T-helper 17 cell (primary cell): Measurements from ENCODE around the gene TMEM212. TPM values are rescaled to one million over a fixed set of nuclear protein-coding genes. Genes with fewer than 3 reads are reported as not detected.

Experiments
- ATAC-seq: fragments of 150-1000 bp; cut with Tn5 transposase; 2 replicates; pipeline ENCODE4 v1.10.0; 2021; ENCODE audit warnings: mild to moderate bottlenecking, moderate library complexity
- DNase-seq, 3 donors: peaks; one replicate each; pipeline versions ENCODE4 v3.0.0 to v3.0.0-alpha.2; 2020 to 2021
- H3K9me3 ChIP-seq: one replicate; pipeline ENCODE4 v1.7.0; 2013; ENCODE audit warnings: low read length, mild to moderate bottlenecking; ENCODE audit not compliant: control insufficient read depth, poor library complexity, severe bottlenecking
- H3K27ac Mint-ChIP-seq: one replicate; pipeline ENCODE4 v1.8.0; 2022; ENCODE audit warnings: mild to moderate bottlenecking, moderate library complexity, mixed read lengths
- H3K27me3 Mint-ChIP-seq: one replicate; pipeline ENCODE4 v1.8.0; 2022; ENCODE audit warnings: mixed read lengths
- H3K36me3 Mint-ChIP-seq: one replicate; pipeline ENCODE4 v1.8.0; 2022; ENCODE audit warnings: low read depth, mixed read lengths
- H3K4me1 Mint-ChIP-seq: one replicate; pipeline ENCODE4 v1.8.0; 2022; ENCODE audit warnings: mild to moderate bottlenecking, mixed read lengths
- H3K4me3 Mint-ChIP-seq: one replicate; pipeline ENCODE4 v1.8.0; 2022; ENCODE audit warnings: mild to moderate bottlenecking, moderate library complexity, mixed read lengths
- total RNA-seq, 4 donors: library from RNA in 2 of 4; stranded (reverse) in 2 of 4; gene quantifications; one replicate each; pipeline ENCODE4 v1.2.3 and lab custom pipeline; 2022 to 2026

The TMEM212 gene
- total RNA-seq, 2 donors from 2014 or later = not detected

DNA sequence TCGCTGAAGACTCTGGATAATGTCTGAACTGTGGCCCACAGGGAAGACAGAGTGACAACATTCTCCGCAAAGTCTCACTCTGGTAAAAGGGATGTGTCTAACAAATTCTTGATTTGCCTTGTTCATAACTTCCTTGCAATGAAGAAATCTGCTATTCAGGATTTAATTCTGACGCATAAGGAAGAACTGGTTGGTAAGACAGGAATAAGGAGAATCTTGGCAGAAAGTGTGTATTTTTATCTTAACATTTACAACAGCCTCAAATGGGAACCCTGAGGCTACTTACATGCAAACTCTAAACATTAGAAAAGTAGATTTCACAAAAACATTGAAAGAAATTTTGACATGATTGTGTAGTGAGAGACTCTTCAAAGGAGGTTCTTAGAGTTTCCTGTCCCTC lies 22.1 kb upstream of the TMEM212 start:
- Mint-ChIP-seq H3K4me1 (peaks cover 12% of the 10 kb centered on the region), H3K36me3 (no peaks in the 10 kb centered on the region), H3K4me3 (peak overlapping the region; percentile 19), H3K27me3 (no peaks in the 10 kb centered on the region), H3K27ac (peak overlapping the region; percentile 22)
- no peak for DNase-seq
- no peaks in the 10 kb centered on the region for H3K9me3 ChIP-seq
- no peak for ATAC-seq

DNA sequence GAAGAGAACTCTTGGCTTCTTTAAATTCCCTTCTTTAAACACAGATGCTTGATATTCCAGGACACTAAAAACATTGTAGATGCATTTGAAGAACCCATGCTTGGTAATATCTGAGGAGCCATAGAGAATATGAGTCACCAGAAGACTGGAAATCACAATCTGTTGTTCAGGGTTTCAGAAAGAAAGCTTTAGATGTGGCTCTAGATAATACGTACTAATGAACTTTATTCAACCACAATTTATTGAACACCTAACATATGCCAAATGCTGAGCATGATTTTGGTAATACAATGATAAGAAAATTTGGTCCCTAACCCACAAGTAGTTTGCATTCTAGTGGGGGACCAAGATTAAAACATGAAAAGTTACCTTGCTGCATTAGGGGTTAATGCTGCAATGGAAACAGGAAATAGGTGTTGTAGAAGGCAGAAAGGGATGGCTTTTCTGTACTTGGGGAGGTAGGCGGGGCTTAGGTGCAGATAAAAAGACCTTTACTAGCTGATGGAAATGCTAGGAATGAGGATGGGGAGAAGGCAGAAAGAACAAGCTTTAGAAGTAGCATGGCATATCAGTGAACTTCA lies 21.3 kb upstream of the TMEM212 start:
- ATAC-seq (no peak), DNase-seq (no peak)
- Mint-ChIP-seq H3K4me1 (peaks cover 17% of the 10 kb centered on the region), H3K4me3 (no peak overlapping the region), H3K27ac (peak overlapping the region; percentile 22), H3K36me3 (no peaks in the 10 kb centered on the region), H3K27me3 (no peaks in the 10 kb centered on the region)
- H3K9me3 ChIP-seq = no peaks in the 10 kb centered on the region

DNA sequence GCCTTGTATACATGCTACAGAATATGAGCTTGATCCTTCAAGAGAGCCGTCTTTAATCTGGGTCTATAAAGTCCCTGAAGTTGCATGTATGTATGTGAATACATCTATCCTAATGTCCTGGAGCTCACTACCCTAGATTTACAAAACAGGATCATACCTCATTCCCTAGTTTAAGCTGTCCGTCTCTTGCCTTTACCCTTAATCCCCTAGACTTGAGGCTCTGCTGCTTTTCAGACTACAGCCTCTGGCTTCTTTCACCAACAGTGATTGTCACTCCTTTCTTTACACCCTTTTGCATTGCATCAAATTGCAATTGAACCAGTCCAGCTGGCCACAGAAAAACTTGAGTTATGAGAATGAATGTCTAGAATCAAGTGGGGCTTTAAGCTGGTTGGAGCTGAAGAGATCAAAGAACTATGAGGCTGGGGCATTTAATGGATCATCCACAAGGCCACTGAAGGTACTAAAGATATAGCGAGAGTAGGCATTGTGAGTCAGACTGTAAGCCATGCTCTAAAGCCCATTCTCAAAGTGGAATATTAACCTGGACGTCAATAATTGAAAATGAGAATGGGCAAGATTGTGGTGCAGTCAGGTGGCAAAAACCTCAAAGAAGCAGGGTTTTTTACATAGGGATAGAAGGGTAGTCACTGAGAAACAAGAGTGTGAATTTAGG lies 20.6 kb upstream of the TMEM212 start:
- no peaks in the 10 kb centered on the region for H3K27me3 Mint-ChIP-seq
- no peak for ATAC-seq
- no peaks in the 10 kb centered on the region for H3K36me3 Mint-ChIP-seq
- DNase-seq = no peak
- H3K9me3 ChIP-seq = no peaks in the 10 kb centered on the region
- H3K27ac Mint-ChIP-seq = no peak overlapping the region
- H3K4me1 Mint-ChIP-seq = peaks cover 22% of the 10 kb centered on the region
- H3K4me3 Mint-ChIP-seq = no peak overlapping the region

DNA sequence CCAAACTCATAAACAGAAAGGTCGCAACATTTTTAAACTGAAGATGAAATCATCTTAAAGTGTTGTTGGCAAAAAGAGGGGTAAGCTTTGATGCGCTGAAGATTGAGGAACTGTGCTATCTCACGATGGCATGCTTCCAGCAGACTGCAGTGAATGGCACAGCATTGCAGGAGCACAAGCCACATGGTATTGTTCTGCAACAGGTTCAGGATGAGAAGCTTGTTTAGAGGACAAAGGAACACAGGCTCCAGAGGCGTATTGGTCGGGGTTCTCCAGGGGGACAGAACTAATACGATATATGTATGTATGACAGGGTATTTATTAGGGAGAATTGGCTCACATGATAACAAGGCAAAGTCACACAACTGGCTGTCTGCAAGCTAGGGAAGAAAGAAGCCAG lies 19.0 kb upstream of the TMEM212 start:
- peaks cover 33% of the 10 kb centered on the region for H3K4me1 Mint-ChIP-seq
- no peak overlapping the region for H3K27ac Mint-ChIP-seq
- DNase-seq = no peak
- H3K36me3 Mint-ChIP-seq = no peaks in the 10 kb centered on the region
- no peaks in the 10 kb centered on the region for H3K9me3 ChIP-seq
- ATAC-seq = no peak
- no peaks in the 10 kb centered on the region for H3K27me3 Mint-ChIP-seq
- H3K4me3 Mint-ChIP-seq = no peak overlapping the region

DNA sequence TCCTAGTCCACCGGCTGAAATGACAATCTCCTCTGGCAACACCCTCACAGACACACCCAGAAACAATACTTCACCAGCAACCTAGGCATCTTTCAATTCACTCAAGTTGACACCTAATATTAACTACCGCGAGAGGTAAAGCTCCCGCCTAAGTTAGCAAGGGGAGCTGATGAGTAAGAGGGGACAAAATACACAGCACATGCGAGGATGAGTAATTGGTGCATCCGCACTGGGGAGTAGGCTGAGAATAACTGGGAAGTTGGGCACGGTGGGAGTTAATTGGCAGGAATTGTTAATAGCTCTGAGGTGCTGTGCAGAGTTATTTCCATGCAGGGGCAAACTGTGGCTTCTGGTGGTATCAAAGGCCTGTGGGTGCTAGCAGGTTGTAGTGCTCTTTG lies 18.3 kb upstream of the TMEM212 start:
- Mint-ChIP-seq H3K4me3 (no peak overlapping the region), H3K4me1 (peaks cover 38% of the 10 kb centered on the region), H3K27me3 (no peaks in the 10 kb centered on the region), H3K27ac (peak overlapping the region; percentile 27), H3K36me3 (no peaks in the 10 kb centered on the region)
- ATAC-seq (no peak), DNase-seq (no peak)
- no peaks in the 10 kb centered on the region for H3K9me3 ChIP-seq

DNA sequence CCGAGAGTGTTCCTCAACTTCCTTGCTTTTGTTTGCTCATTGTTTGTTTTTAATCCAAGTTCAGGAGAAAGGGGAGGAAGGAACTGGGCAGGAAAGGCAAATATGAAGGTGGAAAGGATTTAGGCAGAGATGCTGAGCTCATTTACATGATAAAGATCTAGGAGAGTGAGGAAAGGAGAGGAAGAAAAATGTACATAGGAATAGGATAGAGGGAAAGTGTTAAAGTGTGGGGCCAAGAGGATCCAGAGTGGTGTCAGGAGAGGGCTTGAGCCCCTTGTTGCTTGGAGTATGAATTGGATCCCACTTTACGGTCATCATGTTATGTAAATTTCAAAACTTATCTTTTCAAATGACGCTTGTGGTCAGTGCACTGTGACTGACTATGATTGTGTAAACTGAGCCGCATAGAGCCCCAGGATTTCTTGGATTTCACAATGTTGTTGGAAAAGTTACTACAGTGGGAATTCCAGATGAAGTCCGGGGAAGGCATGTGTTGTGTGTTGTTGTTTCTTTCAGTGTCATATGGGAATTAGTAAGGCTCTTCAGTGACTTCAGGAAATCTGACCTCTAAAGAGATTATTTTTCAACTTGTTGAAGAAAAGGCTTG lies 17.8 kb upstream of the TMEM212 start:
- DNase-seq (no peak), ATAC-seq (no peak)
- Mint-ChIP-seq H3K27ac (peak overlapping the region; percentile 27), H3K27me3 (no peaks in the 10 kb centered on the region), H3K36me3 (no peaks in the 10 kb centered on the region), H3K4me1 (peaks cover 38% of the 10 kb centered on the region), H3K4me3 (no peak overlapping the region)
- H3K9me3 ChIP-seq = no peaks in the 10 kb centered on the region

DNA sequence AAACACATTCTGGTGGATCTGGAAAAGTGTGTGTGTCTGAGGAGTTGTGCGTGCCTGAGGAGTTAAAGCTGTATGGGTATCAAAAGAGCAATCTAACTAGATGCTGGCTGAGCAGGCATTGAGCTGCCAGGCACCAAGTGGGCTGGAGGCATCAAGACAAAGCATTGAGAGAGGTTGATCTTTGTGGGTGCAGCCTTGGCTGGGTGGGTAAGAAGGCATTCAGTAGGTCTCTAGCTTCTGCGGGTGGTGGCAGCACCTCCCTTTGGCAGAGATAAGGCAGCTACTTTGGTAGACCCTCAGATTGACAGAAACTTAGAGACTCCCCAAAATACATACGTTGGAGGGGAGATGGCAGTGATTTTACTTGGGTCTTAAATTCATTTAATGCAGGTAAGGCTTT lies 15.8 kb upstream of the TMEM212 start:
- no peak for DNase-seq
- peak; percentile 46 for ATAC-seq
- Mint-ChIP-seq H3K4me3 (peak overlapping the region; percentile 91), H3K4me1 (peaks cover 30% of the 10 kb centered on the region), H3K27ac (peak overlapping the region; percentile 97), H3K27me3 (peaks cover 1% of the 10 kb centered on the region), H3K36me3 (no peaks in the 10 kb centered on the region)
- no peaks in the 10 kb centered on the region for H3K9me3 ChIP-seq

DNA sequence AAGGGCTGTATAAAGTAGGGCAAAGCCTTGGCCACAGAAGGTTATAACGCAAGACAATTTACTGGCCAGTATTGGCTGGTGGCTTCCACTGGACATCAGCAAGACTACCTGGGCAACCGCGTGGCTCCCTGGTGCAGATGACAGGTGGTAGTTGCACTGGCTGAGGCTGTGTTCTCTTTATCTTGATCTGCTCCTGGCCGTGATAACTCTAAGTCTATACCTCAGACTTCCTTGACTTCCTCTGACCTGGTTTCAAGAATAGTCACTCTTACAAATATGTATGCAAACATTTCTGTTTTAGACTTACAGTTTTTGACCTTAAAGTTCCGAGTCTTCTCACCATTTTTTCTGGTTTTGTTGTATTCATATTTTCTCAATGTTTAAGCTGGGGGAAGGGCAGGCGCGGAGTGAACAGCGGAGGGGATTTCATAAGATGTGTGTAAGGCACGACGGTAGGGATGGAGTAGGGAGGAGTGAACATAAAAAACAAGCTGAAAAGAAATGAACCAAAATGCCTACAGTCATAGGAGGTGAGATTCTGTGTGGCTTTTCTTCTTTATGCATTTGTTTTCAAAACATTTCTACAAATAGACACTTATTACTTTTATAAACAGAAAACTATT lies 15.2 kb upstream of the TMEM212 start:
- peaks cover 30% of the 10 kb centered on the region for H3K4me1 Mint-ChIP-seq
- ATAC-seq (peak; percentile 91), DNase-seq (no peak)
- H3K36me3 Mint-ChIP-seq = no peaks in the 10 kb centered on the region
- peaks cover 4% of the 10 kb centered on the region for H3K27me3 Mint-ChIP-seq
- peak overlapping the region; percentile 91 for H3K4me3 Mint-ChIP-seq
- peak overlapping the region; percentile 97 for H3K27ac Mint-ChIP-seq
- no peaks in the 10 kb centered on the region for H3K9me3 ChIP-seq

DNA sequence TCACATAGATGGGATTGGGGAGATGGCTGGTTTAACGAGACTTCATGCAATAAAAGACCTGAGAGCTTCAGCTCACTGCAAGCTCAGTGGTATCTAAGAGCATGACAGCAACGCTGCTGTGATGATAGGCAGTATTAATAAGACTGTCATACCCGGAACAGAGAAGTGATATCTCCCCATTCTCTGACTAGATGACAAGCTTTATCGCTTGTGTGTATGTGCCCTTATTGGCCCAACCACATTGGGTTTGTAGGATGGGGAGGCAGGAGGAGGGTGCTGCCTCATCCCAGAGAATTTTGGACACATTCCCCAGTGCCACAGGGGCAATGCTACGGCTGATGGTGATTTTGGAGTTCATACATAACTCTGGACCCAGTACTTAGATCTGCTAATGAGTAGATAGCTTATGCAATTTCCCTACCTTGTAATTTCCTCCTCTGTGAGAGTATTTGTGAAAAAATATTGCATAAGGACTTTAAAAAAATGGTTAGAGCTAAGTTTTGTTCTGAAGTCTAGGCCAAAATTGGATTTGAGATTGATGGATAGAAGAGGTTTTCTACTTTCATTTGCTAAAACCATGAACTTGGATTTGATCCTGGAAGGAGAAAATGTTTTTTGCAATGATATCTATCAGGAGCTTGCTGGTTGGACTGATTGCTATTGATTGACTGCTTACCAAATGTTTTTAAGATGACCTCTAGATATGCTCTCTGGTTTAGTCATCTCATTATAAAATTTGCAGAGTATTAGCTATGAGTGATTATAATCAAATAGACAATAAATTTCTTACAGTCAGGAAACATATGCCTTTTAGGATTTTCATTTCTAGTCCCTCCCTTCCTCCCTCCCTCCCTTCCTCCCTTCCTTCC lies 14.0 kb upstream of the TMEM212 start:
- DNase-seq (no peak), ATAC-seq (peak; percentile 32)
- no peaks in the 10 kb centered on the region for H3K9me3 ChIP-seq
- peaks cover 4% of the 10 kb centered on the region for H3K27me3 Mint-ChIP-seq
- no peak overlapping the region for H3K4me3 Mint-ChIP-seq
- peaks cover 30% of the 10 kb centered on the region for H3K4me1 Mint-ChIP-seq
- H3K36me3 Mint-ChIP-seq = no peaks in the 10 kb centered on the region
- H3K27ac Mint-ChIP-seq = peak overlapping the region; percentile 97

DNA sequence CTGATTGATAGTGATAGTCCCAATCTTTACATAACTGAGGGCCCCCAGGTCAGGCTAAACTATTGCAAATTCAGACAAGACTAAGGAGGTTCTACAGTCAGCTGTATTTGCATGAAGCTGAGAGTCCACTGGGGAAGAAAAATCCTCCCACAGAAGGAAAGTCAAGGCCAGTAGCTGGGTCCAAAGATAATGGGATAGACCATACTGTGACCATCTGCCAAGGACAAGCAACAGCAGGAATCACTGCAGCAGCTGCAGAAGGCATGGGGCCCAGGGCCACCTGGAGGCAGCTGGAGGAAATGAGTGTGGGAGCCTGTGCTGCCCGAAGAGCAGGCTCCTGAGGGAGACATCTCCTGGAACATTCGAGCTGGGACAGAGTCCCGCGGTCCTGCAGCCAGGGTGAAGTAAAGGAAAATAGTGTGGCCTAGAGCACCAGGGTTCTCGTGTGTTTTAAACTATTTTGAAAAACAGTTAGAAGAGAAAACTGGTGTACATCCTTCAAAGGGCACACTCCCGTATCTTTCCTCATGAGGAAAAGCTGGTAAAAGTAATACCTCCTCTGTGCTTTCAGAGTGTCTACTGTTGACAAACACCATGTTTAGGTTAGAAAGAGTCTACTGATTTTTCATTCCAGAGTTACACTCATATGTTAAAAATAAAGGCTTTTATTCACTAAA lies 13.2 kb upstream of the TMEM212 start:
- peaks cover 30% of the 10 kb centered on the region for H3K4me1 Mint-ChIP-seq
- ATAC-seq (no peak), DNase-seq (peak in 1 of 3 donors; percentile 9)

DNA sequence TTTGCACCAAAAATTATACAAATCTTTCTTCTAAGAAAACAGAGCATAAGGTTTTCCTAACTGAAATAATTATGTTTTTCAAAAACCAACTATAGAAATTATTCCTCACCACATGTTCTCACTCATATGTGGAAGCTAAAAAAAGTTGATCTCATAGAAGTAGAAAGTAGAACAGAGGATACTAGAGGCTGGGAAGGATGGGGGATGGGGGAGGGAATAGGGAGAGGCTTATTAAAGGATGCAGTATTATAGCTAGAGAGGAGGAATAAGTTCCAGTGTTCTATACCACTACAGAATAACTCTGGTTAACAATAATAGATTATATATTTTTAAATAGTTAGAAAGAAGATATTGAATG lies 12.7 kb upstream of the TMEM212 start:
- ATAC-seq (no peak), DNase-seq (no peak)
- Mint-ChIP-seq H3K27me3 (peaks cover 4% of the 10 kb centered on the region), H3K27ac (peak overlapping the region; percentile 97), H3K4me3 (no peak overlapping the region), H3K4me1 (peaks cover 27% of the 10 kb centered on the region), H3K36me3 (no peaks in the 10 kb centered on the region)
- H3K9me3 ChIP-seq = no peaks in the 10 kb centered on the region

More for the DNA sequence above, 13.2 kb upstream of the TMEM212 start:
- Mint-ChIP-seq H3K36me3 (no peaks in the 10 kb centered on the region), H3K27me3 (peaks cover 4% of the 10 kb centered on the region), H3K4me3 (no peak overlapping the region), H3K27ac (peak overlapping the region; percentile 97)
- H3K9me3 ChIP-seq = no peaks in the 10 kb centered on the region

DNA sequence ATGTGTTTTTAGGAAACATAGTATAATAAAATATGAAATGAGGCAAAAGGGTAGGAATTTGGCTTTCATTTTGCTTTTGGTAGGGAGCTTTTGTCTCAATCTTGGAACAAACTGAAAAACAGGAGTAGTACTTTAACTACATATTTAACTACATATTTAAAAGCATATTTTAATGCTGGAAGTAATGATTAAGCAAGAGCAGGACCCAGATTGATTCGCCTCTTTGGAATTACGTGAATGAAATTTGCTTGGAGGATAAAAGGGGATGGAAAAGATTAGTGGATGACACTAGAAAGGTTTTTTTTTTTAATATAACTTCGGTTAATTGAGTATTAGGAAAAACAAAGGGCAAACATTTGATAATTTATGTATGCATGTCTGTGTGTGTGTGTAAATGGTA lies 11.2 kb upstream of the TMEM212 start:
- H3K27me3 Mint-ChIP-seq = peaks cover 4% of the 10 kb centered on the region
- no peaks in the 10 kb centered on the region for H3K9me3 ChIP-seq
- no peak overlapping the region for H3K4me3 Mint-ChIP-seq
- peaks cover 22% of the 10 kb centered on the region for H3K4me1 Mint-ChIP-seq
- H3K27ac Mint-ChIP-seq = no peak overlapping the region
- H3K36me3 Mint-ChIP-seq = no peaks in the 10 kb centered on the region
- DNase-seq (no peak), ATAC-seq (no peak)
